Activated T-cell treated with anti-CD3 and anti-CD28 coated beads, Interleukin-2, amount 50 U/mL, for 72 hours (primary cell): ENCODE measurements around the gene CDKAL1. TPM values are rescaled to one million over a fixed set of nuclear protein-coding genes. Genes with fewer than 3 reads are reported as not detected.
"Not testable (repeated sequence)": the region's sequence is repeated elsewhere in the genome, so short reads cannot be mapped to it uniquely, and the experiment has no call there.

Source experiments
- ATAC-seq, 2 donors: fragments of 150-1000 bp; cut with Tn5 transposase; replicated peaks in 1 of 2; 2 replicates each; pipeline ENCODE4 v1.10.0; 2021; ENCODE audit warnings: moderate library complexity in 2 of 2, mild to moderate bottlenecking in 1 of 2
- DNase-seq, 2 donors: peaks; one replicate each; pipeline ENCODE4 v3.0.0; 2021 to 2022; ENCODE audit warnings: mixed read lengths in 1 of 2
- H3K27ac Mint-ChIP-seq: one replicate; pipeline ENCODE4 v1.8.0; 2022; ENCODE audit warnings: mild to moderate bottlenecking, moderate library complexity, mixed read lengths
- H3K27me3 Mint-ChIP-seq: one replicate; pipeline ENCODE4 v1.8.0; 2022; ENCODE audit warnings: low read depth, mixed read lengths
- H3K36me3 Mint-ChIP-seq, 2 donors: one replicate each; pipeline ENCODE4 v1.8.0; 2022; ENCODE audit warnings: mixed read lengths in 2 of 2, mild to moderate bottlenecking in 1 of 2; ENCODE audit not compliant: insufficient read depth in 2 of 2
- H3K4me1 Mint-ChIP-seq: one replicate; pipeline ENCODE4 v1.8.0; 2022; ENCODE audit warnings: low read depth, mixed read lengths
- H3K4me3 Mint-ChIP-seq, 2 donors: one replicate each; pipeline ENCODE4 v1.8.0; 2022; ENCODE audit warnings: mild to moderate bottlenecking in 2 of 2, mixed read lengths in 2 of 2, moderate library complexity in 2 of 2
- H3K9me3 Mint-ChIP-seq, 2 donors: one replicate each; pipeline ENCODE4 v1.8.0; 2022; ENCODE audit warnings: mixed read lengths in 2 of 2
- total RNA-seq, 2 donors: library from RNA; stranded (reverse); gene quantifications; one replicate each; pipeline ENCODE4 v1.2.3, GENCODE V29; 2022

CDKAL1 gene
- total RNA-seq, 2 donors from 2014 or later: 25.9 to 29.8 TPM

DNA sequence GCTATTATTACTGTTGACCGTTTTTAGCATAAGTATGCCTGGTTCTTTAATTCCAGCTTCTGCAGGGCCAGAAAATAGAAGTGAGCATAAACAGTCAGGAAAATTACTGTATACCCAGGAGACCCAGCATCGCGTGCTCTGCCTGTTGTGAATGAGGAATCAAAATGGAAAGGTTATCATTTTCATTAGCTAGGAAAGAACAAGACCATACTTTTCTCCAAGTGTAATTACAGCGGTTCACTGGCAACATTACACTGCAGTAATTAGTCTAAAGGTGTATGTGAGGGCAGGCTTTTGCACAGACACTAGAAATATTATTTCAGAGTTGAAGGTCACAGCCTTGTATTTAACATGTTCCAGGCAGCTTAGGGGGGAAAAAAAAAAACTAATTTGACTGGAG is 655.5 kb downstream of the CDKAL1 start:
- H3K4me1 Mint-ChIP-seq: peaks cover 23% of the 10 kb centered on the region
- DNase-seq (no peak), ATAC-seq (no peak)
- no peak overlapping the region for H3K27ac Mint-ChIP-seq
- H3K4me3 Mint-ChIP-seq: no peak overlapping the region
- peaks cover 0 to 7% of the 10 kb centered on the region in 2 donors for H3K9me3 Mint-ChIP-seq
- no peaks in the 10 kb centered on the region for H3K27me3 Mint-ChIP-seq
- H3K36me3 Mint-ChIP-seq: peaks cover 2 to 4% of the 10 kb centered on the region in 2 donors

DNA sequence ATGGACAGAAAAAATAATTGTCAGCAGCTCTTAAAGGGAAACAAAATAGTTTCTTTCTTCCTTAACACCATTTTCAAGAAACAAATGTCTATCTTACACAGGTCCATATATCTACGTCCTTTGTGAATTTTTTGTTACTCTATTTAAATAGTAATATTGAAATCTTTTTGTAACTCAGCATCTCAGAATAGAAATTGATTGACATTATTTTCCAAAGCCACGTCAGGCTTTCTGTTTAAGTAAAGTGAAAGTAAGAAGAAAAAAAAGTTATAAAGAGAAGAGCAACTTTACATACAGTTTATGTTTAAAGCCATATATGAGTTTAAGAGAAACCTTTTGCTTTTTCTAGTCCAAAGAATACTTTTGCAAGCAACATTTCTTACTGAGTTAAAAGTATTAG is 656.4 kb downstream of the CDKAL1 start:
- Mint-ChIP-seq H3K27ac (peak overlapping the region; percentile 63), H3K4me3 (peak overlapping the region in 1 of 2 donors; percentile 72), H3K4me1 (peaks cover 23% of the 10 kb centered on the region), H3K9me3 (peaks cover 0 to 7% of the 10 kb centered on the region in 2 donors), H3K36me3 (peaks cover 2 to 4% of the 10 kb centered on the region in 2 donors), H3K27me3 (no peaks in the 10 kb centered on the region)
- no peak for DNase-seq
- ATAC-seq: peak; percentile 13 to 41

GRCh38 chr6:21193790-21194475 is 659.7 kb downstream of the CDKAL1 start:
- no peak overlapping the region for H3K27ac Mint-ChIP-seq
- H3K27me3 Mint-ChIP-seq: no peaks in the 10 kb centered on the region
- ATAC-seq: no peak

GRCh38 chr6:21195301-21195700 is 661.0 kb downstream of the CDKAL1 start:
- not testable (repeated sequence) for DNase-seq, H3K4me3 Mint-ChIP-seq, ATAC-seq, H3K27me3 Mint-ChIP-seq, H3K36me3 Mint-ChIP-seq, H3K27ac Mint-ChIP-seq, H3K9me3 Mint-ChIP-seq
- peaks cover 14% of the 10 kb centered on the region for H3K4me1 Mint-ChIP-seq

More at GRCh38 chr6:21193790-21194475, 659.7 kb downstream of the CDKAL1 start:
- DNase-seq: no peak
- peaks cover 16% of the 10 kb centered on the region for H3K4me1 Mint-ChIP-seq
- H3K36me3 Mint-ChIP-seq: peaks cover 2 to 4% of the 10 kb centered on the region in 2 donors
- H3K9me3 Mint-ChIP-seq: peaks cover 0 to 7% of the 10 kb centered on the region in 2 donors
- H3K4me3 Mint-ChIP-seq: no peak overlapping the region

DNA sequence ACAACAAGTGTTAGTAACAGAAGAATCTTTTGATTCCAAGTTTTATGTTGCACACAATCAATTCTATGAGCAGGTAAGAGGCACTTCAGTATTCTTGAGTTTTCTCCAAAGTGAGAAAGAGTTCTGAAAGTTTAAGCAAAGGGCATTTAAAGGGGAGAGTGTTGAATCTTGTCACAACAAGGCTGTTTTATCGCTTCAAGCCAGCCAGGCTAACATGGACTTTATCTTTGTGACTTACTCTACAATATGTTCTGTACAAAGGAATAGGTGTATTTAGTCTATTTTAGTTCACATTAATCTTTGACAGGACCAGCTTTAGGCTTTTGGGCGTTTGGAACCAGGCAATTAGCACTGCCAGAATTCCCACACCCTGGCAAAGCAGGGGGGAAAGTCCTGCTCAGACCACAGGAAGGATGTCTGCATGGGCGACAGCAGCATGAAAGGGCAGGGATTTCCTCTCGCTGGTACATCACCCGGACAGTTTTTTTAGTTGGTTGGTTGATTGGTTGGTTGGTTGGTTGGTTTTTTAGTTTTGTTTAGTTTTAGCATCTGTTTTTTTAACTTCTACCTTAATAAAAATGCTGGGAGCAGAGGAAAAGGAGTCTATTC is 663.9 kb downstream of the CDKAL1 start:
- Mint-ChIP-seq H3K27ac (no peak overlapping the region), H3K36me3 (peaks cover 5 to 11% of the 10 kb centered on the region in 2 donors), H3K27me3 (no peaks in the 10 kb centered on the region), H3K4me3 (no peak overlapping the region), H3K9me3 (peaks cover 0 to 7% of the 10 kb centered on the region in 2 donors), H3K4me1 (no peaks in the 10 kb centered on the region)
- DNase-seq (no peak), ATAC-seq (no peak)

- ATAC-seq: no peak
- Mint-ChIP-seq H3K27ac (no peak overlapping the region), H3K4me3 (no peak overlapping the region), H3K36me3 (peaks cover 3 to 13% of the 10 kb centered on the region in 2 donors), H3K4me1 (no peaks in the 10 kb centered on the region), H3K9me3 (no peaks in the 10 kb centered on the region), H3K27me3 (no peaks in the 10 kb centered on the region)
- no peak for DNase-seq
Measured at GRCh38 chr6:21199262-21199661, 665.0 kb downstream of the CDKAL1 start.

DNA sequence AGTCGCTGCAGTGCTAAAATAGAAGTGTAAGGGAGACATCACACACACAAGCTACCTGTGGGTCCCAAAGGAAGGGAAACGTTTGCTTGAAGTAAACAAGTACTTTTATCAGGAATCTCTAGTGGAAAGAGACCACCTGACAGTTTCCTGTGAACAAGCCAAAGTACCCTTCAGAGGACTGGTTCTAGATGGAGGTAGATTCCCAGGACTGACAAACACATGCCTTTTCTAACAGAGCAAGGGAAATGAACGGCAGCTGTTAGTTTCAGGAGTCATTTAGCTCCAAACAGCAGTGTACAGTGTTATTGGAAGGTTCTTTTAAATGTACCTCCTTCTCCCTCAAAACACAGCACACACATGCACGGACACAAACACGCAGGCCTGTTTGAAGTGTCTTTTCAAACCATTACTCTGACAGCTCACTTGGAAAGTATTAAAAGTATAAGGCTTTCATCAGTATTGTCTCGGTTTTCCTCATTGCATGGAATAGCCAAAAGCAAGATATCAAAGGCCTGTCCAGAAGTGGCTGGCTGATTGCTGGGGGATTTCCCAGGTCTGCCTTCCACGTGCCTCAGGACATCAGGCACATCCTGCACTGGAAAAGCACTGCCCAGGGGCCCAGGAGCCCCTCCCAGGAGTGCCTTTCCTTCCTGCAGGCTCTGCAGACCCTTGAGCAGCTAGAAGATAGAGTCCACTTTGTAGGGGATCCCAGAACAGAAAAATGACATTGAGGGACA is 666.0 kb downstream of the CDKAL1 start:
- peaks cover 0 to 5% of the 10 kb centered on the region in 2 donors for H3K9me3 Mint-ChIP-seq
- no peak for DNase-seq
- peaks cover 7 to 20% of the 10 kb centered on the region in 2 donors for H3K36me3 Mint-ChIP-seq
- no peaks in the 10 kb centered on the region for H3K27me3 Mint-ChIP-seq
- no peak overlapping the region for H3K27ac Mint-ChIP-seq
- ATAC-seq: no peak
- no peak overlapping the region for H3K4me3 Mint-ChIP-seq
- H3K4me1 Mint-ChIP-seq: no peaks in the 10 kb centered on the region

GRCh38 chr6:21201187-21201586 is 666.9 kb downstream of the CDKAL1 start:
- peaks cover 7 to 25% of the 10 kb centered on the region in 2 donors for H3K36me3 Mint-ChIP-seq
- H3K4me1 Mint-ChIP-seq: no peaks in the 10 kb centered on the region
- H3K27ac Mint-ChIP-seq: no peak overlapping the region
- no peaks in the 10 kb centered on the region for H3K27me3 Mint-ChIP-seq
- H3K4me3 Mint-ChIP-seq: no peak overlapping the region
- DNase-seq (no peak), ATAC-seq (no peak)
- peaks cover 0 to 6% of the 10 kb centered on the region in 2 donors for H3K9me3 Mint-ChIP-seq

- ATAC-seq: no peak
- H3K36me3 Mint-ChIP-seq: peaks cover 7 to 29% of the 10 kb centered on the region in 2 donors
- no peak overlapping the region for H3K4me3 Mint-ChIP-seq
- no peaks in the 10 kb centered on the region for H3K27me3 Mint-ChIP-seq
- H3K9me3 Mint-ChIP-seq: peaks cover 0 to 6% of the 10 kb centered on the region in 2 donors
- DNase-seq: no peak
- H3K4me1 Mint-ChIP-seq: no peaks in the 10 kb centered on the region
- no peak overlapping the region for H3K27ac Mint-ChIP-seq
Measured at GRCh38 chr6:21201637-21202350, 667.5 kb downstream of the CDKAL1 start.

DNA sequence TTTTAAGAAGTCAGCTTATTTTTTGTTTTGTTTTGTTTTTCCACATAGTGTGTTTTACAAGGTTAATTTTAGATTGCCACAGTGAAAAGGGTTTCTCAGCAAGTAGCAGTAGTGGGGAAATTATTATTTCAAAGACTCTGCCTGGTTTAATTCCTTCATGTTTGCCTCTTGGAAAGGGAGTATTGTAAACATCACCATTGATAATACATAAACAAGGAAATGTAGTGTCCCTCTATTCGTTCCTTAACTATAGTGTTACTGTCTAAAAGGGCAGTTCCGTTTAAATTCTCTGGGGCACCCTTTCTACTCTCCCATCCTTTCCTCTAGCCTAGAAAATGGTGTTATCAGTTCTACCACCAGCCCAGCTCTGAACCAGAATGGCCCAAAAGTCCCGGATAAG is 668.3 kb downstream of the CDKAL1 start:
- H3K4me1 Mint-ChIP-seq: no peaks in the 10 kb centered on the region
- H3K36me3 Mint-ChIP-seq: peaks cover 7 to 29% of the 10 kb centered on the region in 2 donors
- no peaks in the 10 kb centered on the region for H3K27me3 Mint-ChIP-seq
- ATAC-seq (no peak), DNase-seq (no peak)
- no peak overlapping the region for H3K27ac Mint-ChIP-seq
- H3K4me3 Mint-ChIP-seq: no peak overlapping the region
- peaks cover 0 to 6% of the 10 kb centered on the region in 2 donors for H3K9me3 Mint-ChIP-seq

- H3K36me3 Mint-ChIP-seq: peaks cover 7 to 35% of the 10 kb centered on the region in 2 donors
- no peaks in the 10 kb centered on the region for H3K4me1 Mint-ChIP-seq
- ATAC-seq (no peak), DNase-seq (no peak)
- peaks cover 0 to 6% of the 10 kb centered on the region in 2 donors for H3K9me3 Mint-ChIP-seq
- no peaks in the 10 kb centered on the region for H3K27me3 Mint-ChIP-seq
- H3K27ac Mint-ChIP-seq: no peak overlapping the region
- H3K4me3 Mint-ChIP-seq: no peak overlapping the region
Measured at GRCh38 chr6:21204951-21205350, 670.7 kb downstream of the CDKAL1 start.

- no peaks in the 10 kb centered on the region for H3K27me3 Mint-ChIP-seq
- DNase-seq (no peak), ATAC-seq (no peak)
- peak overlapping the region; percentile 57 for H3K27ac Mint-ChIP-seq
- H3K36me3 Mint-ChIP-seq: peaks cover 12 to 33% of the 10 kb centered on the region in 2 donors
- H3K4me1 Mint-ChIP-seq: peaks cover 9% of the 10 kb centered on the region
- peaks cover 0 to 8% of the 10 kb centered on the region in 2 donors for H3K9me3 Mint-ChIP-seq
- H3K4me3 Mint-ChIP-seq: no peak overlapping the region
Measured at GRCh38 chr6:21208081-21208795, 674.0 kb downstream of the CDKAL1 start.
